OCI-LY1 (cell line): Measurements from ENCODE around the gene DCBLD2.

Experiments used
- H2AFZ ChIP-seq: fragments of 200-600 bp; sonication (generic), shearing (Covaris generic); 2 replicates; pipeline ENCODE4 v1.6.0; 2014; ENCODE audit warnings: antibody characterized with exemption, mild to moderate bottlenecking, low read length
- H3F3A ChIP-seq: fragments of 200-600 bp; sonication (generic), shearing (Covaris generic); 2 replicates; pipeline ENCODE4 v1.6.0; 2014; ENCODE audit warnings: mild to moderate bottlenecking, antibody characterized with exemption, low read length, moderate library complexity; ENCODE audit not compliant: insufficient read depth
- H3K27ac ChIP-seq: fragments of 200-600 bp; sonication (generic); 2 replicates; pipeline ENCODE4 v1.5.1; 2014; ENCODE audit warnings: low read length, mixed run types, mild to moderate bottlenecking, low read depth; ENCODE audit not compliant: poor library complexity, severe bottlenecking
- H3K27me3 ChIP-seq: fragments of 200-600 bp; sonication (generic); 2 replicates; pipeline ENCODE4 v1.6.0; 2014; ENCODE audit warnings: antibody characterized with exemption, mild to moderate bottlenecking, low read length, moderate library complexity; ENCODE audit not compliant: insufficient read depth
- H3K36me3 ChIP-seq: fragments of 200-600 bp; sonication (generic); 2 replicates; pipeline ENCODE4 v1.6.1; 2014; ENCODE audit warnings: mild to moderate bottlenecking, antibody characterized with exemption, low read length, moderate library complexity, mixed read lengths; ENCODE audit not compliant: insufficient read depth
- H3K4me1 ChIP-seq: fragments of 200-600 bp; sonication (generic); 2 replicates; pipeline ENCODE4 v1.5.1; 2014; ENCODE audit warnings: mild to moderate bottlenecking, low read length, moderate library complexity; ENCODE audit not compliant: insufficient read depth, severe bottlenecking
- H3K4me2 ChIP-seq: fragments of 200-600 bp; sonication (generic), shearing (Covaris generic); 2 replicates; pipeline ENCODE4 v1.6.1; 2014; ENCODE audit warnings: low read length
- H3K4me3 ChIP-seq: fragments of 200-600 bp; sonication (generic); 2 replicates; pipeline ENCODE4 v1.5.1; 2014; ENCODE audit warnings: low read length, low read depth, mild to moderate bottlenecking, mixed read lengths; ENCODE audit not compliant: poor library complexity, severe bottlenecking
- H3K79me2 ChIP-seq: fragments of 200-600 bp; shearing (Covaris generic); 2 replicates; pipeline ENCODE4 v1.6.1; 2016; ENCODE audit warnings: mixed run types, low read length, mixed read lengths; ENCODE audit not compliant: insufficient read depth
- H3K9ac ChIP-seq: fragments of 200-600 bp; sonication (generic), shearing (Covaris generic); 2 replicates; pipeline ENCODE4 v1.6.1; 2014; ENCODE audit warnings: mild to moderate bottlenecking, low read length, mixed read lengths
- H3K9me2 ChIP-seq: fragments of 200-600 bp; sonication (generic), shearing (Covaris generic); 2 replicates; pipeline ENCODE4 v1.6.1; 2014; ENCODE audit warnings: low read depth, mild to moderate bottlenecking, low read length, mixed read lengths
- H3K9me3 ChIP-seq: fragments of 200-600 bp; shearing (Covaris generic); 2 replicates; pipeline ENCODE4 v1.6.1; 2014; ENCODE audit warnings: low read length, mixed read lengths
- H4K20me1 ChIP-seq: fragments of 200-600 bp; sonication (generic), shearing (Covaris generic); 2 replicates; pipeline ENCODE4 v1.6.0; 2016; ENCODE audit warnings: mild to moderate bottlenecking, low read length; ENCODE audit not compliant: insufficient read depth
- EZH2 ChIP-seq: fragments of 200-600 bp; sonication (generic), shearing (Covaris generic); IDR thresholded peaks from 2 replicates; pipeline ENCODE4 v1.8.0; 2017; ENCODE audit warnings: borderline replicate concordance, mixed run types, mild to moderate bottlenecking, antibody characterized with exemption, low read length, moderate library complexity, mixed read lengths
- TF ChIP-seq, protein P1 (sequence below): fragments of 200-600 bp; sonication (generic), shearing (Covaris generic); IDR thresholded peaks from 2 replicates; pipeline ENCODE4 v1.5.1; 2017; ENCODE audit warnings: mild to moderate bottlenecking, antibody characterized with exemption, low read length, moderate library complexity, mixed read lengths

The DCBLD2 gene

DNA sequence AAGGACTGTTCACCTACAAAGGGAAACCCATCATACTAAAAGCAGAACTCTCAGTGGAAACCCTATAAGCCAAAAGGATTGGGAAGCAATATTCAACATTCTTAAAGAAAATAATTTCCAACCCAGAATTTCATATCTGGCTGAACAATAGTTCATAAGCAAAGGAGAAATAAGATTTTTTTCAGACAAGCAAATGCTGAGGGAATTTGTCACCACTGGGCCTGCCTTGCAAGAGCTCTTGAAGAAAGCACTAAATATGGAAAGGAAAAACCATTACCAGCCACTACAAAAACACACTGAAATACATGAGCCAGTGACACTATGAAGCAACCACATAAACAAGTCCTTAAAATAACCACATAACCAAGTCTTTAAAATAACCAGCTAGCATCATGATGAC is 28.9 kb upstream of the DCBLD2 start:
- H3K27me3 ChIP-seq: no peaks in the 10 kb centered on the region

DNA sequence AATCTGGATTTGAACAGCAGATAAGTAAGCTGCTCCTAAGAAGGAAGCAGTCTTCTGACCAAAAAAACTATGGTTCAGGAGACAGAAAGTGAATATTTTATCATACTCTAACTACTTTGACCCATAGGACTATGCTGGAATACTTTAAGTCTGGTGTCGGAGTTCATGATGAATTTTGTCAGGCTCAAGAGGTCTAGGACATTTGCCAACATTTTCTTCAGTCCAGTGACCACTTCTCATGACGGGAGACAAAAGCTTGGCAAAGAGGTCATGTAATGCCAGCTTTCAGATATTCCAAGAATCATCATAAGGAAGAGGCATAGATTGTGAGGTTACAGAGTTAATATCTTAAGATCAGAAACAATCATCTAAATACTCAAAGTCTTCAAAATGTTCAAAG is 20.5 kb upstream of the DCBLD2 start:
- Histone ChIP-seq H3K36me3 (no peaks in the 10 kb centered on the region), H3K27ac (no peak overlapping the region), H3K27me3 (no peaks in the 10 kb centered on the region), H3K9me3 (no peaks in the 10 kb centered on the region), H3K4me2 (no peak overlapping the region), H3F3A (no peaks in the 10 kb centered on the region), H3K9ac (no peak overlapping the region), H4K20me1 (no peaks in the 10 kb centered on the region), H2AFZ (no peak overlapping the region), H3K4me1 (no peaks in the 10 kb centered on the region), H3K79me2 (no peaks in the 10 kb centered on the region), H3K4me3 (no peak overlapping the region), H3K9me2 (no peaks in the 10 kb centered on the region)
- TF ChIP-seq, protein P1, sequence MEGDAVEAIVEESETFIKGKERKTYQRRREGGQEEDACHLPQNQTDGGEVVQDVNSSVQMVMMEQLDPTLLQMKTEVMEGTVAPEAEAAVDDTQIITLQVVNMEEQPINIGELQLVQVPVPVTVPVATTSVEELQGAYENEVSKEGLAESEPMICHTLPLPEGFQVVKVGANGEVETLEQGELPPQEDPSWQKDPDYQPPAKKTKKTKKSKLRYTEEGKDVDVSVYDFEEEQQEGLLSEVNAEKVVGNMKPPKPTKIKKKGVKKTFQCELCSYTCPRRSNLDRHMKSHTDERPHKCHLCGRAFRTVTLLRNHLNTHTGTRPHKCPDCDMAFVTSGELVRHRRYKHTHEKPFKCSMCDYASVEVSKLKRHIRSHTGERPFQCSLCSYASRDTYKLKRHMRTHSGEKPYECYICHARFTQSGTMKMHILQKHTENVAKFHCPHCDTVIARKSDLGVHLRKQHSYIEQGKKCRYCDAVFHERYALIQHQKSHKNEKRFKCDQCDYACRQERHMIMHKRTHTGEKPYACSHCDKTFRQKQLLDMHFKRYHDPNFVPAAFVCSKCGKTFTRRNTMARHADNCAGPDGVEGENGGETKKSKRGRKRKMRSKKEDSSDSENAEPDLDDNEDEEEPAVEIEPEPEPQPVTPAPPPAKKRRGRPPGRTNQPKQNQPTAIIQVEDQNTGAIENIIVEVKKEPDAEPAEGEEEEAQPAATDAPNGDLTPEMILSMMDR: no peak
- TF ChIP-seq EZH2: no peak

More for the DNA sequence above, 28.9 kb upstream of the DCBLD2 start:
- Histone ChIP-seq H3K4me3 (no peak overlapping the region), H3K9me3 (no peaks in the 10 kb centered on the region), H3K36me3 (no peaks in the 10 kb centered on the region), H3K79me2 (no peaks in the 10 kb centered on the region), H2AFZ (no peak overlapping the region), H3K9me2 (no peaks in the 10 kb centered on the region), H3K4me1 (no peaks in the 10 kb centered on the region), H3K27ac (no peak overlapping the region), H3F3A (no peaks in the 10 kb centered on the region), H4K20me1 (no peaks in the 10 kb centered on the region), H3K9ac (no peak overlapping the region), H3K4me2 (no peak overlapping the region)
- TF ChIP-seq EZH2: no peak
- TF ChIP-seq, protein P1: no peak

DNA sequence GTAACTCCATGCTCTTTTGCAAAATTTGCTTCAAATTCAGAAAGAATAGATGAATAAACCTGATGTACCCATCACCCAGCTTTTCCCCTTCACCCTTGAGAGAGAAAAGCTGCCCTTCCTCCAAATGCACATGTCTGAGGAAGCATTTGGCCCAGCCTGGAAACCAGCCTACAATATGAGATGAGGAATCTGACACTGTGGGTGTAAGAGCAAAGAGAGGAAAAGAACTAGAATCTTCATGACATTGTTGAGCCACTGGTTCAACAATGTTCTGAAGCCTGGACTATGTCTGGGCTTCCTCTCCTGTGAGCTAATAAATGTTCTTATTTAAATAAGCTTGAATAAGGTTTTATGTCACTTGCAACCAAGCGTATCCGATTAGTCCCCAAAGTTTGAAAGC is 18.7 kb upstream of the DCBLD2 start:
- no peak for TF ChIP-seq EZH2
- H3K9ac ChIP-seq: no peak overlapping the region
- H2AFZ ChIP-seq: no peak overlapping the region
- no peaks in the 10 kb centered on the region for H3K79me2 ChIP-seq
- H3K4me1 ChIP-seq: no peaks in the 10 kb centered on the region
- H4K20me1 ChIP-seq: no peaks in the 10 kb centered on the region
- no peaks in the 10 kb centered on the region for H3F3A ChIP-seq
- H3K27ac ChIP-seq: no peak overlapping the region
- H3K4me2 ChIP-seq: no peak overlapping the region
- H3K27me3 ChIP-seq: no peaks in the 10 kb centered on the region
- no peak overlapping the region for H3K4me3 ChIP-seq
- no peaks in the 10 kb centered on the region for H3K36me3 ChIP-seq
- H3K9me2 ChIP-seq: no peaks in the 10 kb centered on the region
- H3K9me3 ChIP-seq: no peaks in the 10 kb centered on the region

DNA sequence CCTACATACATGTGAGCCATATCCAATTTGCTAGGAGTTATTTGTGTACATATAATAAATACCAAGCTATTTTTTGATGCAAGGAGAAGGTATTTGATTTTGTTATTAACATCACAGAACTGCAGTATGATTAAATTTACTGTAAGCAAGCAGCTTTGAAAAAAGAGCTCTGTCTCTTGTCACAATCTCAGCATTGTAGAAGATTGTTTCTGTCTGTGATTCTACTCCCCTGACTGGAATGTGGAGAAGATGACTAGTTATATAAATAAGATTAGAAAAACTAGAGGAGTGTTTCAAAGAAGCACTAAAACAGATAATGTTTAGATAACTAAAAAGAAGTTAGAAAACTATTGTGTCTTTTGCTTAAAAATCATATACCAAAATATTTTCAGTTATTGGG is 17.1 kb upstream of the DCBLD2 start:
- Histone ChIP-seq H3K9me2 (no peaks in the 10 kb centered on the region), H2AFZ (no peak overlapping the region), H4K20me1 (no peaks in the 10 kb centered on the region), H3K27me3 (no peaks in the 10 kb centered on the region), H3K9me3 (no peaks in the 10 kb centered on the region), H3K4me1 (no peaks in the 10 kb centered on the region), H3F3A (no peaks in the 10 kb centered on the region), H3K27ac (no peak overlapping the region), H3K79me2 (no peaks in the 10 kb centered on the region), H3K4me2 (no peak overlapping the region), H3K9ac (no peak overlapping the region), H3K4me3 (no peak overlapping the region), H3K36me3 (no peaks in the 10 kb centered on the region)
- TF ChIP-seq EZH2: no peak
- TF ChIP-seq, protein P1: no peak
